ENCODE measurements around the gene DNAJC12.
A peak's percentile ranks its signal among the peaks of the same experiment; 100 is the strongest.
"Not testable (repeated sequence)": the region's sequence is repeated elsewhere in the genome, so short reads cannot be mapped to it uniquely, and the experiment has no call there.

The DNAJC12 gene

DNA sequence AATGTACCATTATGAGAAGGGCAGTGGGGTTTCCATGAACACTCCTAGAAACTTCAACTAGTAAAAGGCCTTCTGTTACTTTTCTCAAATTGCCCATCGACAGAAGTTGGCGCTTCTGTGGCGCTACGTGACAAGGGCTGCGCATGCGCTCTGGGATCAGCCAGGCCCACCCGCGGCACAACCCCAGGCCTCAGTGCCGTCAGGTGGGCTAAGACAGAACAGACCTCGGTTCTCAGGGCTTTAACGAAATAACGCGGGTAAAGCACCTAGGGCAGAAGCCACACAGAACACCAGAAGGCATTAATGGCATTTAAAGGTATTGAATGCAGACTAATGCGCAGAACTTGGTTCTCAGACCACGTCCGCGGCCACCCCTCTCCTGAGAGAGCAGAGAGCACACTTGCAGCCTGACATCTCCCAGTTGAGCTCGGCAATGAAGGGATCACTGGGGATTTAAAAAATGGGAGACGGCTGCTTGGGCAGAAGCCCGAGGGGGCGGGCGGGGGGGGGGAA lies 74.4 kb downstream of the DNAJC12 start:
- DNase-seq (ENCODE audit: low read depth), result peak; percentile 42

DNA sequence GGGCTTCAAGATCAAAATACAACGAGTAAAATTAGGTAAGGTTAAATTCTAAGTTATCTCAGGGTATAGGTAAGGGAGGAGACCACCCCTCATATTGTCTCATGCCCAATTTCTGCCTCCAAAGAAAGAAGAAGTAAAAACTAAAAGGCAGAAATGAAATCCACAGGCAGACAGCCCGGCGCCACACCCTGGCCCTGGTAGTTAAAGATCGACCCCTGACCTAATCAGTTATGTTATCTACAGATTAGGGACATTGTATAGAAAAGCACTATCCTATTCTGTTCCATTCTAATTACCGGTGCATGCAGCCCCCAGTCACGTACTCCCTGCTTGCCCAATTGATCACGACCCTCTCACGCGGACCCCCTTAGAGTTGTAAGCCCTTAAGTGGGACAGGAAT lies 75.4 kb downstream of the DNAJC12 start:
- DNase-seq (ENCODE audit: low read depth), result not testable (repeated sequence)

DNA sequence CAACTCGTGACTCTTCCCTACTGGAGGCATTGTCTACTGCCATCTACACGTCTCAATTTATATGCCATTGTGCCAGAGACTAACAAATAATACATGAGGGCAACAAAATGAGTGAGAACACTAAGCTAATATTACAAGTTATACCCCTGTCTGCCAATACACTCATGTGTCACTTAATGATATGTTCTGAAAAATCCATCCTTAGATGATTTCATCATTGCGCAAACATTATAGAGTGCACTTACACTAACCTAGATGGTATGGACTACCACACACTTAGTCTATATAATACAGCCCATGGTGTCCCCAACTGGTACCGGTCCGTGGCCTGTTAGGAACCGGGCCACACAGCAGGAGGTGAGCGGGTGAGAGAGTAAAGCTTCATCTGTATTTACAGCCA lies 77.7 kb downstream of the DNAJC12 start:
- DNase-seq (ENCODE audit: low read depth), result no peak

Measured in HS-27A (cell line).